Ecto neural progenitor cell (in vitro differentiated cells): ENCODE results near the gene PRKCH.

ENCODE experiments used
- DNase-seq: peaks from one replicate; pipeline ENCODE4 v3.0.0-alpha.2; 2018; ENCODE audit warnings: low spot score

Gene PRKCH

DNA sequence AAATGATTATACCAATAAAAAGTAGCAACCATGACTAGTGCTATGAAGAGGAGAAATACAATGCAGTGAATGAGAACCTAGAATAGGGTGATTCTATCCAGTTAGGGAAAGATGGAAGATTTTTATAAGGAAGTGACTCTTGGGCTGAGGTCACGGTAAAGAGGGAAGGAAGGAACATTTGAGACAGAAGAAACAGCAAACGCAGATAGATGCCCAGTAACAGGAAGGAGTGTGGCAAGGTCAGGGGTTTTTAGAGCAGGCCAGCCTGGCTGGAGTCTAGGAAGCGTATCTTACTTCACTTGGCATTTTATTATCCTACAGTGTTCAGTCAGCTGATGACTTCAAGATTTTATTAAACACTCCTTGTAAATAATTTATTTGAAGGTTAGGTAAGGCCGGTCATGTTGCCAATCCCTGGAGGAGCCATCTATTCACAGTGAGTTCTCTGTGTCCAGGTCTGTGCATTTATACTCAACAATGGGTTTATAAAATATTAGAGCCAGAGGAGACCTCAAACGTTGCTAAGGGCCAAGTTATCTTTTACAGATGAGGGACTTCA lies 170.6 kb downstream of the PRKCH start:
- DNase-seq = no peak

- no peak for DNase-seq
These were observed 171.1 kb downstream of the PRKCH start for GRCh38 chr14:61492474-61492873.

DNA sequence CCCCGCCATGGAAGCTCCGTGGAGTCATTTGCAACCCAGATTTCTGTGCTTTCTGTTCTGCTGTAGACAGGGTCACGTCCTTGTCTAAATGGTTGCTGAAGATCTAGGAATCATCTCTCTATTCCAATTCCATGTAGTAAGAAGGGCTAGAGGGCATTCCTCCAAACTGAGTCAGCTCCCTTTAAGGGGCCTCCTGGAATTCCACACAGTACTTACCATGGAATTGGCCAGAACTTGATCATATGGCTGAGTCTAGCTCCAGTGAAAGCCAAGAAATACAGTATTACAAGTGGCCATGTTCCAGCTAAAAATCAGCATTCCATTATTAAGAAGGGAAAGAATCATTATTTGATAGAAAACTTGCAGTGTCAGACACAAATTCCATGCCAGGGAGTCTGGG lies 171.9 kb downstream of the PRKCH start:
- DNase-seq = no peak

- no peak for DNase-seq
These were observed 172.6 kb downstream of the PRKCH start for GRCh38 chr14:61494018-61494417.

DNA sequence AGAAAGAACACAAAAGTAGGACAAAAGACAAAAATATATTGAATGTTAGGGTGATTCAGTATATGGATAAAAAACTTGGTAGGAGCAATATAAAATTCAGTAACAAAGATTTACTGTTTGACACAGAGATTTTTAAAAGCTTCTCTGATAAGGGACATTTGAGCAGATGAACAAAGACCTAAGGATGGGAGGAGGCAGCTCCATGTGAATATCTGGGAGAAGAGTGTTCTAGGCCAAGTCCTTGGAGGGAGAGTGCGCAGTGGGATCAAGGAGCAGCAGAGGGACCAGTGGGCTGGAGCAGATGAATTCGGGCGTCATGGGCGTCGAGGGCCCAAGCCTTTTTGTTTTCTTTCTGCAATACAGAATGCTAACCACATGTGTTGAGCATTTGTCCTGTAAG lies 174.4 kb downstream of the PRKCH start:
- DNase-seq = no peak

- no peak for DNase-seq
These were observed 176.9 kb downstream of the PRKCH start for GRCh38 chr14:61498303-61498702.

DNA sequence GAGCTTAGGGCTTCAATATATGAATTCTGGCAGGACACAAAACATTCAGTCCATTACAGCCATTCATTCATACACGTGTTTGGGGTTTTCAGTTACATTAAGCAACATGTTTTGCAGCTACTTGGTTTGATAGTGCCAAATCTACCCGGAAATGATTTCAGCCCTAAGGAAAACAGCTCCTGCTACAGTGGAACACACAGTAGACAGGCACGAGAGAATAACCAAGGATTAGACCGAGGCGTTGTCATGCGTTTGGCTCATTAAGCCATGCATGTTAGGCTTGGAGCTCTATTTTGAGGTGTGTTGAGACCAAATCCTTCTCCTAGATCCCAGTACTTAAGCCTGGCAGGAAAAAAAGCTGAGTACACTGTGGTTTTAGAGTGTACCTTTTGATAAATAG lies 177.4 kb downstream of the PRKCH start:
- no peak for DNase-seq

DNA sequence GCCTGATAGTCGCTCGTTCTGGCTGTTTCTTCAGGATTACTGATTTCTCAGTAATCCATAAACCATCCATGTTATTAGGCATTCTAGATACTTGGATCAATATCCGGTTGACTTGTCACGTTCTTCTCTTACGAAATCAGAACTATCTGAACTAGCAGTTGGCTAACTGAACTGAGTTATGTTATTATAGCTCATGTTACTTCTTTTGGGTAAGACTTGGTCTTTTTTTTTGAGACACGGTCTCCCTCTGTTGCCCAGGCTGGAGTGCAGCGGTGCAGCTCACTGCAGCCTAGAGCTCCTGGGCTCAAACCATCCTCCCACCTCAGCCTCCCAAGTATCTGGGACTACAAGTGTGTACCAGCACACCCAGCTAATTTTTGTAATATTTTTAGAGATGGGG lies 178.6 kb downstream of the PRKCH start:
- no peak for DNase-seq

- no peak for DNase-seq
These were observed 180.5 kb downstream of the PRKCH start for GRCh38 chr14:61501714-61502458.

- no peak for DNase-seq
These were observed 181.2 kb downstream of the PRKCH start for GRCh38 chr14:61502459-61503093.

- no peak for DNase-seq
These were observed 181.9 kb downstream of the PRKCH start for GRCh38 chr14:61503167-61503801.

GRCh38 chr14:61504901-61505300 lies 183.5 kb downstream of the PRKCH start:
- no peak for DNase-seq

DNA sequence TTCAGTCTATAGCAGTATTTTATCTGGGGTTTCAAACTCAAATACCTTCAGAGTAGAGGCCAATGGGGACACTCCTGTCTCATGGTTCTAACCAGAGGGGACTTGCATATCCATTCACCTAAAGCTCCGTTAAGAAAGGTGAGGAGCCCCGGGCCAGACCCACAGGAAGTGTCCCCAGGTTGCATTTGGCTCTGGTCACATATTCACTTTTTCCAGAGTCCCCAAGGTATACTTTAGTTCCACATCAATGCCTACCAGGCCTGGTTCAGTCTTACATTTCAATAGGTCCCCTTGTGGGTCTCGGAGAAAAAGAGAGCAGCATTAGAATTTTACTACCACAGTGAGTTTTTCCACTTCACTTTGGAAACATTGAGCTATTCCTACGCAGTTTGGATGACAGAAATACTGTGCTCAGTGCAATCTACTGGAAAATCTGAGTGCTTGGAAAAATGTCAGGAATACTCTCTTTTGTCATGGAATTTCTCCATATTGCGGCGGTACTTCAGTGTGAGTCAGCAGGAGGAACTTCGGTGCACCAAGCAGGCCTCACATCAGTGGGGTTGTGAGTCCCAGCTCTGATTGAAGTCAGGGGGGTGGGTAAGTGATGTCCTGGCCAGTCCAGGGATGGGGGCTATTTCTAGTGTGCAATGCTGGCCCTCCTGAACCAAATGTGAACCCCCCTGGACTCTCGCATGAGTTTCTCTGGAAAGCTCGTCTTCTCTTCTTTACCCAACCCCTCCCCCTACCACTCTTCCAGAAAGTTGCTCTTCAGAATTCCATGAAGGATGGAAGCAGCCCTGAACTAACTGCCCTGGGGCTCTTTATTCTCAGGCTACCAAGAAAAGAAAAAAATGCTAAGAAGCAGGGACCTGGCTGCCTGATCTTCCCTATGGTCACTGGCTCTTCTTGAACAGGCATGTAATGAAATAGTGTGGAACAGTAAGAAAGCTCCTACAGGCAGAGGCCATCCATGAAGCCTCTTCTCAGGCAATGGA lies 184.7 kb downstream of the PRKCH start:
- DNase-seq = no peak

GRCh38 chr14:61508526-61508925 lies 187.1 kb downstream of the PRKCH start:
- no peak for DNase-seq

DNA sequence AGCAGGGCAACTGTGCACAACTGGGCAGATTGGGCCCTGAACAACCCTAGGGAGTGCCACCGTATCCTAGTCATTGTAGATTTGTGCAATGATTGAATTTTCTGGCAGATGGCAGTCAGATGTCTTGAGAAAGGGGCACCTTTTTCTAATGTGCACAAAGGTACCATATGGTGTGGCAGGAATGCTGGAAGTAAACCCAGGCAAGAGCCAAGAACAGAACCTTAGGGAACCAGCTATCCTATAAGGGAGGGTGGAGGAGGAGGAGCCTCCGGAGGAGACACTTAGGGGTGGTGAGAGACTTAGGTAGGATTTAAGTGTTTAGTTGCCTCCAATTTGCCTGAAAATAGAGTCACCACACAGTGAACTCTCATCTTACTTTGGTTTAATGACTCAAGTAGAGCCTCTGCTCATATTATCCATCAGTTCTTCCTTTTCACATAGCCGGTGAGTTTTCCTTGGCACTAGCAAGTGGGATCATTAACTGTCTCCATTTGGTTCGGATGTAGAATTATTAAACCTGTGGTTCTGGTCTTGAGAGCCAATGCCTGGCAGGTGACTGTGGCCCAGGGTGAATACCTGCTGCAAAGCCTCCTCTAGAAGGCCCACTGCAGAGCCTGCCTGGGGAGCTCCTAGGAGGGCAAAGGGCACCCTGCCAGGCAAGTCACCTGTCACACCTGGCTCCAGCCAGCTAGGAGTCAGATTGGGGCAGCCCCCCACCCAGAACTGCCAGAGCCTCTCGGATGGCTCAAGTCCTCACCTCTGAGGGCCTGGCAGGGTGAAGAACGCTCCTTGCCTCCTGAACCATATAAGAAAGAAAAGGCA lies 189.6 kb downstream of the PRKCH start:
- no peak for DNase-seq

- DNase-seq = no peak
These were observed 190.2 kb downstream of the PRKCH start for GRCh38 chr14:61511558-61511948.

GRCh38 chr14:61512026-61512834 lies 190.9 kb downstream of the PRKCH start:
- no peak for DNase-seq

- no peak for DNase-seq
These were observed 192.8 kb downstream of the PRKCH start for GRCh38 chr14:61513986-61514830.

GRCh38 chr14:61514927-61515326 lies 193.5 kb downstream of the PRKCH start:
- DNase-seq = no peak
